Stimulated activated CD4-positive, alpha-beta T cell treated with anti-CD3 and anti-CD28 coated beads, Interleukin-4, amount 100 ng/mL, for 24 hours (primary cell): ENCODE data around the gene DHX58.
A peak's percentile ranks its signal among the peaks of the same experiment; 100 is the strongest.
"Not testable (repeated sequence)": the region's sequence is repeated elsewhere in the genome, so short reads cannot be mapped to it uniquely, and the experiment has no call there.

Experiments
- DNase-seq: peaks from one replicate; pipeline ENCODE4 v3.0.0-alpha.2; 2020

DHX58 gene

GRCh38 chr17:42112552-42113176 is at the start of gene DHX58:
DHX58 (minus strand) TSS chr17:42112714; CDS start chr17:42111892, 822 bp downstream.
- peak; percentile 82 for DNase-seq

- no peak for DNase-seq
Measured at GRCh38 chr17:42160531-42160910, 48.0 kb upstream of the DHX58 start.

GRCh38 chr17:42159796-42160530 is 47.4 kb upstream of the DHX58 start:
- DNase-seq: no peak

GRCh38 chr17:42155614-42156045 is 43.1 kb upstream of the DHX58 start:
- DNase-seq: no peak

- no peak for DNase-seq
Measured at GRCh38 chr17:42153919-42154742, 41.6 kb upstream of the DHX58 start.

GRCh38 chr17:42146911-42147607 is 34.5 kb upstream of the DHX58 start:
- no peak for DNase-seq

GRCh38 chr17:42143138-42143537 is 30.6 kb upstream of the DHX58 start:
- DNase-seq: not testable (repeated sequence)

- no peak for DNase-seq
Measured at GRCh38 chr17:42142371-42142896, 29.9 kb upstream of the DHX58 start.

GRCh38 chr17:42141382-42141781 is 28.9 kb upstream of the DHX58 start:
- no peak for DNase-seq

- DNase-seq: not testable (repeated sequence)
Measured at GRCh38 chr17:42140690-42141089, 28.2 kb upstream of the DHX58 start.

GRCh38 chr17:42138749-42139492 is 26.4 kb upstream of the DHX58 start:
- DNase-seq: no peak

- no peak for DNase-seq
Measured at GRCh38 chr17:42136654-42137051, 24.1 kb upstream of the DHX58 start.

GRCh38 chr17:42135664-42136653 is 23.4 kb upstream of the DHX58 start:
- no peak for DNase-seq

- DNase-seq: no peak
Measured at GRCh38 chr17:42135151-42135550, 22.6 kb upstream of the DHX58 start.

- peak; percentile 32 for DNase-seq
Measured at GRCh38 chr17:42133461-42134041, 21.0 kb upstream of the DHX58 start.

- DNase-seq: peak; percentile 44
Measured at GRCh38 chr17:42132941-42133340, 20.4 kb upstream of the DHX58 start.

GRCh38 chr17:42131981-42132432 is 19.5 kb upstream of the DHX58 start:
- DNase-seq: no peak

GRCh38 chr17:42131232-42131631 is 18.7 kb upstream of the DHX58 start:
- DNase-seq: no peak

GRCh38 chr17:42130310-42130936 is 17.9 kb upstream of the DHX58 start:
- no peak for DNase-seq
